Glomerular visceral epithelial cell (primary cell): ENCODE data around the gene WWC1.

Source experiments
- DNase-seq: peaks from one replicate; pipeline ENCODE4 v3.0.0-alpha.2; 2016; ENCODE audit errors: extremely low spot score

Gene WWC1

DNA sequence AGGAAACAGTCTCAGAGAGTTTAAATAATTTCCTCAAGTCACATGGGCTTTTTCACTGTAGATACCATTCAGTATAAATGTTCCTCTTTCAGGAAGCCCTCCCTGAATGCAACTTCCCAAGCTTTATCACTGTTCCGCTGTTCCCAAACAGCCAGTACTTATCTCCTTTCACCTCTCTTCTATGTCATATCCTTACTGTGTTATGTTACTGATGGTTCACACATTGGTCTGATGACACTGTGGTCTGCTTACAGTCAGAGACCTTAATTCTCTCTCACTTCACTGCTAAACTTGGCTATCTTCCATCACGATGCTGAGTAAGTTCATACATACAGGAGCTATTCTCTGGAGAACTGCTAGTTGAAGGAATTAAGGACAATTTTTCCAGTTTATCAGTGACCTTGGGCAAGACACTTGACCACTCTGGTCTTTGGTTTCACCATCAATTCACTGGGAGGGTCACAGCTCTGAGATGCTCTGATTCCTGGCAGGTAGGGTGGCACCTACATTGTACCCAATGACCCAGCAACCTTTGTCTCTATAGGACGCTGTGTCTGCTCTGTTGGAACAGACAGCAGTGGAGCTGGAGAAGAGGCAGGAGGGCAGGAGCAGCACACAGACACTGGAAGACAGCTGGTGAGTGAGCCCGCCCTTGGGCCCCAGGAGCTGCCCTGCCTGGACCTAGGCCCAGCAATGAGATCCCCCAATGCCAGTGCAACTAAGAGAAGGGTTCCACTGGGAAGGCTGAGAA is 152.7 kb downstream of the WWC1 start:
- no peak for DNase-seq

DNA sequence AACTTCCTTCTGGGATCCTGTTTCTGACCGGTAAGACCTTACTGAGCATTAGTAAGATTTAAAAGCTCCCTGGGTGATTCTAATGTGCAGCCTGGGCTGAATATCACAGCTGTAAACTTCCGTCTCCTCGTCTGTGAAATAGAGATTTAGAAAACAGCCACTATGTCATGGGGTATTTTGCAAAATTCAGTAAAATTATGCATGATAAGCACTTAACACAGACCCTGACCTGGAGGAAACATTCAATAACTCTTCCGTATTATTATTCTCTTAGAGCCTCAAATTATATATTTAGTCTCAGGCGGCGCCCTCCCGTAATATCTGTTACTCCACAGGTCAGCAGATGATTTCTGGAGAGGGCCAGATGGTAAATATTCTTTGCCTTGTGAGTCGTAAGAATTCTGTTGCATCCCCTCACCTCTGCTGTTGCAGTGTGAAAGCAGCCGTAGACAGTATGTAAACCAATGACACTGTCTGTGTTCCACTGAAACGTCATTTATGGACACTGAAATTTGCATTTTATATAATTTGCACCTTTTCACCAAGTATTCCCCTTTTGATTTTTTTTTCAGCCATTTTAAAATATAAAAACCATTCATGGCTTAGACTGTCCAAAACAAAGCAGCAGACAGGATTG is 155.7 kb downstream of the WWC1 start:
- DNase-seq, result no peak

DNA sequence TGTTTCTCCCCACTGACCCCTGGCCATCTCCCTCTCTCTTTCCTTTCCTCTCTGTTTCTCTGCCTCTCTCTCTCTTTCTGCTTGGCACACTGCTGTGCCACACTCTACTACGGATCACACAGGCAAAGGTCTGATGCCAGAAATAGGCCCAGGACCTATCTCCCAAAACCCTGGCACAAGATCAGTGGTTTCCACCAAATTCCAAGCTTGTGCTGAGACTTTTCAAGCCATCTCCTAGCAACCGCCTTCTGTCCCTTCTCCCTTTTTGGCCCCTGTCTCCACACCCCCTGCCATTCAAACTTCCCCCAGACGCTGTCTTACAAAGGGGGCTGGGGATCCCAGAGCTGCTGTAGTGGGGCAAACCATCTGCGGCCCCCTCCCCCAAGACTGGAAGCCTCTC is 156.4 kb downstream of the WWC1 start:
- no peak for DNase-seq

DNA sequence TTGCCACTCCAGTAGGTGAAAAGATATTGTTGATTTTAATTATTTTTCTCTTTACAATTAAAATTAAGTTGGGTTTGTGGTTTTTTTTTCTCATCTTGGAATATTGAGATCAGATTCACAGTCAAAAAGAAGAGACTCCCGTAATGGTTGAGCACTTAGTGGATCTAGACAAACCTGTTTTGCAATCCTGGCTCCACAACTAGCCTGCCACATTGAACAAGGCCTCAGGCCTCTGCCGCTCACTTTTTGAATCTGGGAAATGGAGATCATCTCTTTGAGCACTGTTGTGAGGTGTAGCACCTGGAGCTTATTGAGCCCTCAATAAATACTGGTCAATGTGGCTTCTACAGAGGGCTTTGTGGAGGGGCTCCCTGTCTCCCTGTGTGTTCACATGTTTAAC is 157.7 kb downstream of the WWC1 start:
- DNase-seq, result no peak

DNA sequence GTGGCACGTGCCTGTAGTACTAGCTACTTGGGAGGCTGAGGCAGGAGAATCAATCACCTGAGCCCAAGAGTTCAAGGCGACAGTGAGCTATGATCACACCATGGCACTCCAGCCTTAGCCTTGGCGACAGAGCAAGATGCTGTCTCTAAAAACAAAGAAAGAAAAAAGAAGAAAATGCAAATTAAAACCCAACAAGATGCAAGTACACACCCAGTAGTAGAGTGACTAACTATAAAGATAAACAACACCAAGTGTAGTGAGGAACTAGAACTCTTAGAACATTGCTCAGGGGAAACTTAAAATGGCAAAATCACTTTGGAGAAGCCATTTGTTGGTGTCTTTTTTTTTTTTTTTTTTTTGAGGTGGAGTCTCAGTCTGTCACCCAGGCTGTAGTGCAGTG is 160.1 kb downstream of the WWC1 start:
- no peak for DNase-seq

DNA sequence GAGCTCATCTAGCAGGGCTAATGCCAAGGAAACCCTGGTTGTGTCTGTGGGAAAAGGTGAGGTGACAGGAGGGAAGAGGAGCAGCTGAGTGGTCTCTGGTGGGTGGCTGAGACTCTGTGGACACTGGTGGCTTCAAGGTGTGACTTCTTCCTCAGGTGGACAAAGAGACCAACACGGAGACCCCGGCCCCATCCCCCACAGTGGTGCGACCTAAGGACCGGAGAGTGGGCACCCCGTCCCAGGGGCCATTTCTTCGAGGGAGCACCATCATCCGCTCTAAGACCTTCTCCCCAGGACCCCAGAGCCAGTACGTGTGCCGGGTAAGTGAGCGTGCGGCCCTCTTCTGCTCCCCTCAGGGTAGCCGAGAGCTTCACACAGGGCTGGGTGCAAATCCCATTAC is 163.8 kb downstream of the WWC1 start:
- no peak for DNase-seq

DNA sequence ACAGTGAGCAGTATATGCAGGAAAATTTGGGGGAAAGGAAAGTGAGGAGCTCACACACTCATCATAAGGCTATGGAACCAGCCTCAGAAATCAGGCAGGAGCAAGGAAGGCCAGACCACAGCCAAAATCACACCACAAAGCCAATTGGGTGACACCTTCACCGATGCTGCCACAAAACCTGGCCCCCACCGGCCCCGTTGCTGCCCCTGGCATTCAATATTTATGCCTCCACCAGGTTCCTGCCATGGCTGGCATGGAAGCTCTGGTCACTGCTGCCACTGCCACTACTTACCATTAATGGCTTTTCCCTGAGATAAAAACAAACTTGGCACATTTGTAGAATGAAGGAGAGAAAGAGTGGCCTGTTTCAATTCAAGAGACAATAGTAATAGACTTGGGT is 166.1 kb downstream of the WWC1 start:
- no peak for DNase-seq

DNA sequence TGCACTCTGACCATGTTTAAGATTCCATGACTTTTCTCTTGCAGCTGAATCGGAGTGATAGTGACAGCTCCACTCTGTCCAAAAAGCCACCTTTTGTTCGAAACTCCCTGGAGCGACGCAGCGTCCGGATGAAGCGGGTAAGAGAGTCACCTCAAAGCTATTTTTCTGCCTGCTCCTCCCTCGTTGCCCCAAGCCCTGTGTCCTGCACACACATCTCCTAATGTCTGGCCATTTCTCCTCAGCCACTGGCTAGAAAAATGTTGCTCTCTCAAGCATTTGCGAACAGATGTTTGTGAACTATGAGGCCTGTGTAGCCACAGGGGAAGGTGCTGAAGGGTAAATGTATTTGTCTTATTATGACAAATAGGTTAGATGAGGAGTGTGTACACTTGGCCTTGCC is 169.2 kb downstream of the WWC1 start:
- DNase-seq, result no peak

DNA sequence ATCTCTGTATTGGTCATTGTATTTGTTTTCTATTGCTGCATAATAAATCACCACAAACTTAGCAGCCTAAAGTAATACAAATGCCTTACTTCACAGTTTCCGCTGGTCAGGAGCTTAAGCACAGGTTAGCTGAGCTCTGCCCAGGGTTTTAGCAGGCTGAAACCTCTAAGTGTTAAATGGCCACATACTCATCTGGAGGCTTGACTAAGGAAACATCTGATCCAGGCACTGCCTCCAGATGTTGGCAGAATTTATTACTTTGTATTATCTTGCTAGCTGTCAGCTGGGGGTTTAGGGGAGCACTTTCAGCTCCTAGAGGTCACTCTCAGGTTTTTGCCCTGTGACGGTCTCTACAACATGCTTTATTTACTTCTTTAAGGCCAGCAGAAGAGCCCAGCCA is 171.6 kb downstream of the WWC1 start:
- DNase-seq, result no peak

DNA sequence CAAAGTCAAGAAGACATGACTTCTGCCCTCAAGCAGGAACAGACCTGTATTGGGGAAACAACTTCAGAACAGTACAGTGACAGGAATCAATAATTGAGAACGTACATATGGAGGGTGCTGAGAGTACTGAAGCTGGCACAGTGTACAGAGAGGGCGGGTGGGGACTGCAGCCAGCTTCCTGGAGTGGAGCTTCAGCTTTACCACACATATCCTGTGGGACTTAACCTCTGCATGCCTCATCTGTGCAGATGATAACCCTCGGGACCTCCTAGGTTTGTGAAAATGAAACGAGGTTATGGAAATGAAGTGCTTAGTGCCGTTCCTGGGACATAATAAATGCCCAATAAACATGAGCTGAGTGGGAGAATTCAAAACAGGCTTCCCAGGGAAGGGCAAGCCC is 172.8 kb downstream of the WWC1 start:
- no peak for DNase-seq

DNA sequence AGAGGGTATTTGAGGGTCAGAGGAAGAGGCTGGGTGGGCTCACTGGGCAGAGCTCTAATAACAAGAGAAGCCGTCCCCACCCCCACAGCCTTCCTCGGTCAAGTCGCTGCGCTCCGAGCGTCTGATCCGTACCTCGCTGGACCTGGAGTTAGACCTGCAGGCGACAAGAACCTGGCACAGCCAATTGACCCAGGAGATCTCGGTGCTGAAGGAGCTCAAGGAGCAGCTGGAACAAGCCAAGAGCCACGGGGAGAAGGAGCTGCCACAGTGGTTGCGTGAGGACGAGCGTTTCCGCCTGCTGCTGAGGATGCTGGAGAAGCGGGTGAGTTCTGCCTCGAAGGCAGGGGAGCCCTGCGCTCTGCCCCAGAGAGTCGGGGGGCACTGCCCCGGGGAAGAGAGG is 173.2 kb downstream of the WWC1 start:
- no peak for DNase-seq

DNA sequence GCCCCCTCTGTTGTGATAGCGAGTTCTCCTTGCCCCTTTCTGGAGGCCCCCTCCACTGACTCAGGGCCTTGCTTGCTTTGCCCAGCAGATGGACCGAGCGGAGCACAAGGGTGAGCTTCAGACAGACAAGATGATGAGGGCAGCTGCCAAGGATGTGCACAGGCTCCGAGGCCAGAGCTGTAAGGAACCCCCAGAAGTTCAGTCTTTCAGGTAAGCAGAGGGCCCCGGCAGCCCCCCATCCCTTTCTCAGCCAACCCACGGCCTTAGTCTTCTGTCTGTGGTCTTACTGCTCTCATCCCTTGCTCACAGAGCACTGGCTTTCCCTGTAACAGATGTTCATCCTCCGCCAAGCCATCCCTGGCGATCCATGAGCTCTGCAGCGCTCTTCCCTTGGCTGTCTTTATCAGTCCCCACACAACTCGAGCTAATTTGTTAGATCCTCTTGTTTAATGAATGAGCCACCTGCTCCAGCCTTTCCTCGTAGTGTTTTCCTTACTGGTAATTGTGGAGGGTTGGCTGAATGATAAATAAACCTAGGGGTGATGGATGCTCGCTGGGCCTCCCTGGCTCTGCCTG is 176.4 kb downstream of the WWC1 start:
- DNase-seq, result no peak

DNA sequence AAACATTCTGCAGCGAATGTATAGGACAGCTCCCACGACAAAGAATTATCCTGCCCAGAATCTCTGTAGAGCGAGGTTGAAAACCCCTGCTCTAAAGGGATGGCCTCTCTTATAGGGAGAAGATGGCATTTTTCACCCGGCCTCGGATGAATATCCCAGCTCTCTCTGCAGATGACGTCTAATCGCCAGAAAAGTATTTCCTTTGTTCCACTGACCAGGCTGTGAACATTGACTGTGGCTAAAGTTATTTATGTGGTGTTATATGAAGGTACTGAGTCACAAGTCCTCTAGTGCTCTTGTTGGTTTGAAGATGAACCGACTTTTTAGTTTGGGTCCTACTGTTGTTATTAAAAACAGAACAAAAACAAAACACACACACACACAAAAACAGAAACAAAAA is 177.4 kb downstream of the WWC1 start:
- peak; percentile 20 for DNase-seq

DNA sequence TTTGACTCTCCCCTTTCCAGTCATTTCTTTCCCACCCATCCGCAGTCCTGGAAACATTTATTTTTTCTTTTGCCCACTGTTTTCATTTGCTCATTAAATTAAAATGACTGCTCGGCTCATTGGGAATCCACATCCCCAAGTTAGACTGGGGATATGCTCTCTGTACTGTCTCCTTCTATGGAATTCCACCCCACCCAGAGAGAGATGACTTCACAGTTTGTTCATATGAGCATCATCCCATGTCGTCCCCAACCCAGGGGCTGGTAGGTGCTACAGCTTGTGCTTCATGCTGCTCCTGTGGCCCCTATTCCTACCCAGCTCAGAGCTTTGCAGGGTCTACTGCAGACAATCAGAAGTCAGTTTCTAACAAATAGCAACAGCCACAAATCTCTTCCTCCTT is 178.4 kb downstream of the WWC1 start:
- no peak for DNase-seq

DNA sequence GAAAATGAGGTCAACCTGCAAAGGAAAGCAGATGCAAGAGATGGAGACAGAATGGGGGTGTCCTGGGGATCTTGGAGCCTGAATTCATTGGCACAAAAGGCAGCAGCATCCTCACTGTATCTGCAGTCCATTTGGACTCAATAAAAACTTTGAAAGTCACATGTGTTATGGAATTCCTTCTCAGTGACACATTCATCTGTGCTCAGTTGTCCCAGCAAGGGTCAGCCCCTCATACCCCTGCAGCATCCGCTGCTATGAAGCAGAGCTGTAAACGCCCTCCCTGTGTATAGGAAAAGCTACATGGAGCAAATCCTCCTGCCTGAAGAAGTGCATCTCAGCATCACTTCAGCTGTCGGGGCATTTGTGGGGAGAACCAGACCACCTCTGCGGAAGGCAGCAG is 180.3 kb downstream of the WWC1 start:
- peak; percentile 28 for DNase-seq

DNA sequence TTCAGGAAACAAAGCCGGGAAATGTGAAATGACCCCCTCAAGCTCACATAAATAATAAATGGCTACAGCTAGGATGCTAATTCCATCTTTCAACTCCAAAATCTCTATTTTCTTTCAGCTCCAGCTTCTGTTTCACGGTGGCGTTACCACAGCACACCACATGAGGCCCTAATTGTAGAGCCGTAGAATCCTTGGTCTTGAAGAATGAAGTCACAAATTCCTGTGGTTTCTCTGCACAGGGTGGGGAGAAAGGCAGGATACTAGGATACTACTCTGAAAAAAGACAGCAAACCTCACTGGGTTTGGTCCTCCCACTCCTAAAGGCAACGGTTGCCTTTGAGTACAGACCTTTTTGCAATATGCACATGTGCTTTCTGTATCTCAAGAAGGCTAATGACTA is 180.9 kb downstream of the WWC1 start:
- peak; percentile 88 for DNase-seq

DNA sequence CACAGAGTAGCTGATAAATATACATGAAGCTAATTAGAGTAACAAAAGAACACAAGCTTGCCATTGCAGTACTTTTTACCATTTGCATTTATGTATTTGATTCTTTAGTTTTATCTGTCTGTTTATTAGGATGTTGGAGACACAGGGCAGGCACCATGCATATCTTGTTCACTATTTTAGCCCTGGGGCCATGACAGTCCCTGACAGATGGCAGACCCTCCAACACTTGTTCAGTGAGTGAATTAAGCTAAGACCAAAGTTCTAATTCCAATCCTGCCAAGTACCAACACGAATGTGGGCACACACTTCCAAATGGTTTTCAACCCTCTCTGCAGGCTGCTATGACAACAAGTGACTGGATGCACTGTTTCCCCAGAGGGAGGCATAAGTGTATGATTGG is 182.9 kb downstream of the WWC1 start:
- DNase-seq, result no peak

DNA sequence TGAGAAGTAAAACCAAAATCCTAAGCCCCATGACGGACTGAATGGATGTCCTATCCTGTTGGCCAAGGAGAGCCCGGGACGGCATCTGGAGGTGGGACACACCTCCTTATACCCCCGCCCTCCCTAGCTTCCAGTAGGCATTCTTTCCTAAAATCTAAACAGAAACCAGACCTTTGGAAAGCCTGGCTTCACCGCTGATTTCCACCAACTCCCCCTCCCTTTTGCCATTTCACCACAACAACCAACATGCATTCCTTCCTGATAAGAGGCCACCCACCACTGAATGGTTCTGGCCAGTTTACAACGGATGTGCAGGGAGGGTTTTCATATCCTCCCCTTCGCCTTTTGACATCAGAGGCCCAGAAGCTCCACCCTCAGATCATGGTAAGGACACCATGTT is 185.6 kb downstream of the WWC1 start:
- peak; percentile 40 for DNase-seq

DNA sequence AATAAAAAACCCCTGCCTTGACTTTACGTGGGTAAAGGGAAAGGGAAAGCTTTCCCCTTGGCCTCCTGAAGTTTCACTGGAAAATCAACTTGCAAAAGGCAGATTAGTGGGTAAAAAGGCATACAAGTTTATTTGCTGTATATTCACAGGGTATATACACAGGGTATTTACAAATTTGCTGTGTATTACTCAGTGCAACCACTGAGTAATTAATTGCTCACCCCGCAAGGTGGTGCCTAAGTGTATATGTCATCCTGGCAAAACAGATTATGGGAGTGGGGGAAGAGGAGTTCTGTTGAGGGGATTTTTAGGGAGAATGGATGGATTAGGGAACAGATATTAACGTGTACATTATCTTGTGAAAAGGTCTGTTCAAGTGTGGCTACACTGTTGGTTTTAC is 187.7 kb downstream of the WWC1 start:
- no peak for DNase-seq

DNA sequence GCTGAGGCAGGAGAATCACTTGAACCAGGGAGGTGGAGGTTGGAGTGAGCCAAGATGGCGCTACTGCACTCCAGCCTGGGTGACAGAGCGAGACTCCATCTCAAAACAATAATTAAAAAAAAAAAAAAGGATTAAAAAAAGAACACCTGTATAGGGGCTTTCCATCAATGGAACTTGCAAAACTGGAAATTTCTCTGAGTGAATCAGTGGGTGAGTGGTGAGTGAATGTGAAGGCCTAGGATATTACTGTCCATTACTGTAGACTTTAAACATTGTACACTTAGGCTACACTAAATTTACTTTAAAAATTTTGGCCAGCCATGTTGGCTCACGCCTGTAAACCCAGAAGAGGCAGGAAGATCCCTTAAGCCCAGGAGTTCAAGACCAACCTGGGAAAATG is 189.2 kb downstream of the WWC1 start:
- no peak for DNase-seq

DNA sequence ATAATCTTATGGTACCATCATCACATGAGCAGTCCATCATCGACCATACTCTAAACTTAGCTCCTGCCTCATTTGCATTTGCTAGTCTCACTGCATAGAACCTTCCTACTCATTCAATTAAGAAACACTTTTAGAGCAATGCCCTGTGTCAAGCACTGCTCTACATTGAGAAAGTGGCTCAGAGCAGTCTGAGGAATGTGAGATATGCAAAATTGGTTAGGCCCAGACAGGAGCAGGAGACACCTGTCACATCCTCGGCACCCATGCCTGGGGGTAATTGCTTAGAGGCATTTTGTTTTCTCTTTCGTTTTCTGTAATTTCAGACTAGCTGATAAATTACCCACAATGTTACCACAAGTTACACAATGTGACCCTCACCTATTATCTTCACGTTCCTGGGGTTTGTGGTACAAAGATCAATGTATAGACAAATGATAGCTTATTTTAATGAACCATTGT is 189.9 kb downstream of the WWC1 start:
- no peak for DNase-seq

DNA sequence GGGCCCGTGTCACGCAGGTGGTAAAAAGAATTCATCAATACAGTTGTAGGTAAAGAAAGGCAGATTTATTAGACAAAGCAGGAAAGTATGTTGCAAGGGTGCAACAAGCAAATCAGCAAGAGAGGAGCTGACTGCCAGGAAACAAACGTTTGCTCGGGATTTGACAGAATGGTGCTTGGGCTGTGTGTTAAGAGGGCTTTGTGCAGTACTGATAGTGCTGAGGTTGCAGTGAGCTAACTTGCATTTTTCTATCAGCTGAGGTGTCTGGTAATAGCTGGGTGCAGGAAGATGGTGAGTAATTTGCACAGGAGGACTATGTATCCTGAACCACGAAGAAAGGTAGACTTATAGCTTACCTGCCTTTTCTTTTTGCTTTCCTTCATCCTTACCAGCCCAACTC is 190.9 kb downstream of the WWC1 start:
- DNase-seq, result no peak

DNA sequence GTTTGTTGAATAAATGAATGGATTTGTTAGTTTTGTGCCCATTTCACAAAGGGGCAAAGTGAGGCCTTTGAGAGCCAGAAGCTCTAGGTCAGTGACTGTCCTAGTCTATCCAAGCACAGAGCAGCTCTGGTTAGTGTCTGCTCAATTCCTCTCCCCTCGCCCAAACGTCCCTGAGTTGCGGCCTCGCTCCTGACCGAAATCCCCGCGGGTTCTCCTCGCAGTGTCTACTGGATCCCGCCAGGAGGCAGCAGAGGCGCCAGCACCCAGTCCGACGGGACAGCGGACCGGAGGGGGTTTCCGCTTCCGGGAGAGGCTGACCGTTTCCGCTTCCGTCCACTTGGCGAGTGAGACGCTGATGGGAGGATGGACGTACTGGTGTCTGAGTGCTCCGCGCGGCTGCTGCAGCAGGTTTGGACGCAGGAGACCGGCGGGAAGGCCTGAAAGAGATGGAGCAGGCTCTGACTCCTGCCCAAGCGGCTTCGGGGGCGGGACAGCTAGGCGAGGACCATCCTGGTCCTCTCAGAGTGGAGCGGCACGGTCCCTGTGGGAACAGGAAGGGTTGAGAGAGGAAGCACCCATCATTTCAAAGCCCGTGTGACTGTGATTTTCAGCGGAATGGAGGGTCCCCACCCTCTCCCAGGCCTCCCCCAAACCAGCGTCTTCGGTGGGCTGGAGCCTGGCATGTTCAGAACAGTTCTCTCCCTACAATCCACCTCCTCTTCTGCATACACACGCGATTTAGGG is 194.9 kb downstream of the WWC1 start, which contains the start of gene RARS1:
RARS1 (plus strand) TSS at position 336 of the 744 bp plus-strand sequence; CDS start at position 364, 28 bp downstream.
- DNase-seq, result peak; percentile 93
